GM12878 (cell line): ENCODE results near the gene DISC1. TPM values are rescaled to one million over a fixed set of nuclear protein-coding genes. Genes with fewer than 3 reads are reported as not detected.

ENCODE experiments used
- ATAC-seq: fragments of 200-7000 bp; cut with Tn5 transposase; 3 replicates; pipeline ENCODE4 v1.9.1; 2020; ENCODE audit warnings: mild to moderate bottlenecking, moderate library complexity
- BruUV-seq: library from RNA; stranded (reverse); fragments of 400-500 nt; replicated peaks from 2 replicates; lab custom pipeline; 2021; lab: Mats Ljungman, UMichigan
- CTCF ChIA-PET: fragments of 300-600 bp; sonication (Branson Sonifier 250); formaldehyde crosslinking; extraction: SDS; loops from one replicate; lab custom pipeline; 2021; ENCODE audit warnings: inconsistent platforms; lab: Yijun Ruan, JAX
- POLR2A ChIA-PET: fragments of 350-600 bp; formaldehyde crosslinking; extraction: SDS; loops from one replicate; lab custom pipeline; 2021; ENCODE audit warnings: inconsistent platforms; lab: Charles Lee
- RAD21 ChIA-PET: fragments of 300-600 bp; sonication (Branson Sonifier 250); formaldehyde crosslinking; loops from one replicate; lab custom pipeline; 2023; ENCODE audit warnings: antibody characterized with exemption; ENCODE audit not compliant: unreplicated experiment; lab: Charles Lee
- SMC1A ChIA-PET: fragments of 300-600 bp; sonication (Branson Sonifier 250); formaldehyde crosslinking; loops from one replicate; lab custom pipeline; 2023; ENCODE audit not compliant: unreplicated experiment, uncharacterized antibody; lab: Charles Lee
- DNase-seq: peaks from one replicate; pipeline ENCODE4 v3.0.0-alpha.2; 2011; ENCODE audit warnings: low read depth, low spot score
- FAIRE-seq: peaks from 3 replicates; lab custom pipeline; 2011; peaks lifted over from hg19 to GRCh38; lab: Jason Lieb, UNC
- H2AFZ ChIP-seq: 2 replicates; pipeline ENCODE4 v1.6.0; 2011; ENCODE audit warnings: low read depth, low read length, control low read depth; ENCODE audit not compliant: control insufficient read depth
- H3K27ac ChIP-seq: 2 replicates; pipeline ENCODE4 v1.5.1; 2011; ENCODE audit warnings: control low read depth; ENCODE audit not compliant: control insufficient read depth, insufficient read depth
- H3K27me3 ChIP-seq, 2 experiments: replicated peaks in 1 of 2; 2 replicates each; pipeline versions ENCODE4 v1.6.0 to v1.6.1; 2011; ENCODE audit warnings: low read length in 1 of 2; ENCODE audit not compliant: control insufficient read depth in 2 of 2, insufficient read depth in 2 of 2
- H3K36me3 ChIP-seq, 2 experiments: 2 replicates each; pipeline ENCODE4 v1.5.1; 2011; ENCODE audit warnings: low read length in 1 of 2; ENCODE audit not compliant: control insufficient read depth in 2 of 2, insufficient read depth in 2 of 2
- H3K4me1 ChIP-seq: 2 replicates; pipeline ENCODE4 v1.6.1; 2011; ENCODE audit warnings: mild to moderate bottlenecking, low read length, moderate library complexity, mixed read lengths; ENCODE audit not compliant: control insufficient read depth, insufficient read depth
- H3K4me2 ChIP-seq: 2 replicates; pipeline ENCODE4 v1.6.0; 2011; ENCODE audit warnings: control low read depth; ENCODE audit not compliant: control insufficient read depth, insufficient read depth
- H3K4me3 ChIP-seq: fragments of 200-600 bp; sonication (generic); 2 replicates; pipeline ENCODE4 v1.5.1; 2016
- H3K79me2 ChIP-seq: 2 replicates; pipeline ENCODE4 v1.6.0; 2011; ENCODE audit warnings: low read length; ENCODE audit not compliant: control insufficient read depth, insufficient read depth
- H3K9ac ChIP-seq: 2 replicates; pipeline ENCODE4 v1.8.0; 2011; ENCODE audit warnings: low read length, control low read depth, mixed read lengths; ENCODE audit not compliant: control insufficient read depth, insufficient read depth
- H3K9me3 ChIP-seq: replicated peaks from 3 replicates; pipeline ENCODE4 v1.5.1; 2011; ENCODE audit warnings: mild to moderate bottlenecking, low read length; ENCODE audit not compliant: control insufficient read depth, insufficient read depth
- H4K20me1 ChIP-seq: 2 replicates; pipeline ENCODE4 v1.6.0; 2011; ENCODE audit not compliant: control insufficient read depth, insufficient read depth
- CREM ChIP-seq: IDR thresholded peaks from 2 replicates; pipeline ENCODE4 v1.6.1; 2014; ENCODE audit warnings: antibody characterized with exemption, low read depth
- LARP7 ChIP-seq: fragments of 450-650 bp; IDR thresholded peaks from 2 replicates; pipeline ENCODE4 v1.6.1; 2017; ENCODE audit warnings: mild to moderate bottlenecking
- RAD51 ChIP-seq: fragments of 450-650 bp; IDR thresholded peaks from 2 replicates; pipeline ENCODE4 v1.6.1; 2016; ENCODE audit warnings: moderate library complexity, mild to moderate bottlenecking, inconsistent platforms
- RELB ChIP-seq: fragments of 450-650 bp; IDR thresholded peaks from 2 replicates; pipeline ENCODE4 v1.6.1; 2017; ENCODE audit warnings: low read depth, mild to moderate bottlenecking, moderate library complexity
- TARDBP ChIP-seq: IDR thresholded peaks from 2 replicates; pipeline ENCODE4 v1.6.1; 2016; ENCODE audit warnings: borderline replicate concordance
- TCF3 ChIP-seq: IDR thresholded peaks from 2 replicates; pipeline ENCODE4 v1.6.1; 2012; ENCODE audit warnings: low read depth, mild to moderate bottlenecking, low read length, borderline replicate concordance; ENCODE audit not compliant: insufficient read depth
- WRNIP1 ChIP-seq: IDR thresholded peaks from 2 replicates; pipeline ENCODE4 v1.6.1; 2011; ENCODE audit warnings: low read depth, low read length, improper control_type of control experiment, borderline replicate concordance
- ZNF622 ChIP-seq: fragments of 450-650 bp; IDR thresholded peaks from 2 replicates; pipeline ENCODE4 v1.6.1; 2017; ENCODE audit warnings: mild to moderate bottlenecking, inconsistent platforms
- WGBS: methylation state at CpG from one replicate; pipeline ENCODE4 v1.1.6; 2016; ENCODE audit warnings: low lambda C conversion rate; ENCODE audit not compliant: insufficient replicate concordance, insufficient coverage; ENCODE audit errors: missing lambda C conversion rate; 5-methylcytosine and 5-hydroxymethylcytosine counted together
- in situ Hi-C: fragments of 300-500 bp; cut with MboI; formaldehyde crosslinking; loops from 9 replicates; pipeline ENCODE4 v1.14.3; 2018; ENCODE audit warnings: mixed read lengths
- intact Hi-C: fragments of 100-400 bp; cut with micrococcal nuclease; formaldehyde crosslinking; loops from one replicate; pipeline ENCODE4 v1.14.2; 2022; ENCODE audit not compliant: unreplicated experiment
- polyA plus RNA-seq, 11 experiments: library from polyadenylated mRNA; depleted of rRNA in 4 of 11; unstranded in 6 of 11; stranded (reverse) in 5 of 11; fragments of >200 nt; fragmentation: Nextera tagmentation in 4 of 11; fragmentation: Illumina TruSeq in 1 of 11; extraction: Ambion mirVana in 4 of 11; extraction: Trizol in 1 of 11; gene quantifications; 1 replicate in 1 of 11; 2 replicates in 10 of 11; pipeline versions ENCODE4 v1.2.1 to v1.2.3, GENCODE V29; 2011 to 2016; ENCODE audit warnings: inconsistent platforms in 2 of 11, missing spikeins in 2 of 11, low read depth in 1 of 11
- total RNA-seq, 4 experiments: library from RNA; depleted of rRNA in 3 of 4; stranded (reverse); fragments of >200 nt in 3 of 4; fragmentation: Illumina TruSeq in 1 of 4; extraction: Trizol in 1 of 4; gene quantifications; 2 replicates each; pipeline versions ENCODE4 v1.2.1 to v1.2.3, GENCODE V29; 2013 to 2021
- TF ChIP-seq, protein P1 (sequence below): fragments of 450-650 bp; IDR thresholded peaks from 2 replicates; pipeline ENCODE4 v1.6.1; 2018; ENCODE audit warnings: mild to moderate bottlenecking, low read depth, moderate library complexity; ENCODE audit not compliant: partially characterized antibody

DISC1 gene
- total and polyA plus RNA-seq, 10 of the 15 experiments (the other 5 are each of a cell fraction or from before 2014, with no cell fraction given), result 0.05 to 0.72 (median 0.19) TPM; not detected in 1

- H3K27me3 ChIP-seq, result no peaks in the 10 kb centered on the region; a peak in 1 of 4 replicates
- H3K36me3 ChIP-seq, result no peaks in the 10 kb centered on the region
- ChIA-PET RAD21 (no interaction called here), SMC1A (no interaction called here), POLR2A (no interaction called here), CTCF (interaction anchor here (2.7 kb wide), 1 partner anchor 10 kb away, joined by 20 read pairs; no protein-coding TSS in a partner anchor)
- H2AFZ ChIP-seq, result no peak overlapping the region
- in situ Hi-C loops, result no loop called here
- no peak for TF ChIP-seq CREM
- no peak for TF ChIP-seq WRNIP1
- TF ChIP-seq RELB, result no peak
- TF ChIP-seq ZNF622, result no peak
- TF ChIP-seq, protein P1, sequence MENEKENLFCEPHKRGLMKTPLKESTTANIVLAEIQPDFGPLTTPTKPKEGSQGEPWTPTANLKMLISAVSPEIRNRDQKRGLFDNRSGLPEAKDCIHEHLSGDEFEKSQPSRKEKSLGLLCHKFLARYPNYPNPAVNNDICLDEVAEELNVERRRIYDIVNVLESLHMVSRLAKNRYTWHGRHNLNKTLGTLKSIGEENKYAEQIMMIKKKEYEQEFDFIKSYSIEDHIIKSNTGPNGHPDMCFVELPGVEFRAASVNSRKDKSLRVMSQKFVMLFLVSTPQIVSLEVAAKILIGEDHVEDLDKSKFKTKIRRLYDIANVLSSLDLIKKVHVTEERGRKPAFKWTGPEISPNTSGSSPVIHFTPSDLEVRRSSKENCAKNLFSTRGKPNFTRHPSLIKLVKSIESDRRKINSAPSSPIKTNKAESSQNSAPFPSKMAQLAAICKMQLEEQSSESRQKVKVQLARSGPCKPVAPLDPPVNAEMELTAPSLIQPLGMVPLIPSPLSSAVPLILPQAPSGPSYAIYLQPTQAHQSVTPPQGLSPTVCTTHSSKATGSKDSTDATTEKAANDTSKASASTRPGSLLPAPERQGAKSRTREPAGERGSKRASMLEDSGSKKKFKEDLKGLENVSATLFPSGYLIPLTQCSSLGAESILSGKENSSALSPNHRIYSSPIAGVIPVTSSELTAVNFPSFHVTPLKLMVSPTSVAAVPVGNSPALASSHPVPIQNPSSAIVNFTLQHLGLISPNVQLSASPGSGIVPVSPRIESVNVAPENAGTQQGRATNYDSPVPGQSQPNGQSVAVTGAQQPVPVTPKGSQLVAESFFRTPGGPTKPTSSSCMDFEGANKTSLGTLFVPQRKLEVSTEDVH, result no peak
- TF ChIP-seq TARDBP, result no peak
- no peak for TF ChIP-seq TCF3
- TF ChIP-seq LARP7, result no peak
- TF ChIP-seq RAD51, result no peak
- BruUV-seq, result no TSS peak
- no peak overlapping the region for H3K4me2 ChIP-seq
- no peak overlapping the region for H3K9ac ChIP-seq
- H3K4me3 ChIP-seq, result no peak overlapping the region
- DNase-seq, result no peak
- H3K9me3 ChIP-seq, result no peaks in the 10 kb centered on the region
- intact Hi-C loops, result loop anchor here (5.0 kb wide), 2 partner anchors 757 to 1377 kb away; no protein-coding TSS in a partner anchor
- no peaks in the 10 kb centered on the region for H3K4me1 ChIP-seq
- FAIRE-seq, result no peak
- H4K20me1 ChIP-seq, result no peaks in the 10 kb centered on the region
- ATAC-seq, result no peak
- H3K79me2 ChIP-seq, result no peaks in the 10 kb centered on the region
- H3K27ac ChIP-seq, result no peak overlapping the region
- WGBS, result 18% methylated on average over 3 of the region's 3 CpGs
Observed at GRCh38 chr1:231865331-231865730, 238.7 kb downstream of the DISC1 start.
